Raji (cell line): ENCODE data around the gene RHOT2.

Source experiments
- POLR2A ChIP-seq: IDR thresholded peaks from 2 replicates; pipeline ENCODE4 v1.6.1; 2011; ENCODE audit warnings: low read depth, low read length, control low read depth; ENCODE audit not compliant: insufficient read depth

RHOT2 gene

DNA sequence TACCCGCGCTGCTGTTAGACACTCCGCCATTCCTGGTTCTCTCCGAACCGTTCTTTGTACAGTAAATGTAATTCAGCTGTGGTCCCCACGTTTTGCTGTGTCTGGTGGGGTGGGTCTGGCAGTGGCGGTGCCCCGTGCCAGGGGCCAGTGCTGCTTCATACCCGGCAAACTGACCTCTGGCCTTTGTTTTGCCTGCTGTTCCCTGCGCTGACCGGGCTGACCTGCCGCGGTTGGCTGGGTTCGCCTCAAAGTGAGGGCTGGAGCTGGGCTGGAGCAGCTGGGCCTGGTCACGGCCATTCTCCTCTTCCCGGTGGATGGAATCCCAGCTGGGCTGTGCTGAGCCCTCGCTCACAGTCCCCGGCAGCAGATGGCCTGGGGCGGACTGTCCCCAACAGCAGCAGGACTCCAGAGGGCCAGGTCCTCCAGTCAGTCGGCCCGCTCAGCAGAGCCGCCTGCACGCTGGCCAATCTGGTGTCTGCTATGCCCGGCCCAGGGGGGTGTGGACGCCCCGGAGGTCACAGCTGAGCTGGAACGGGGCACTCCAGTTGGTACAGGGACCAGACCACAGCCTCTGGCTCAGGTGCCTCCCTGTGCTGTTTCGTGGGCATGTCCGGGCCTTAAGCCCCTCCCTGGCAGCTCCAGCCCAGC is 38.6 kb upstream of the RHOT2 start:
- no peak for TF ChIP-seq POLR2A

DNA sequence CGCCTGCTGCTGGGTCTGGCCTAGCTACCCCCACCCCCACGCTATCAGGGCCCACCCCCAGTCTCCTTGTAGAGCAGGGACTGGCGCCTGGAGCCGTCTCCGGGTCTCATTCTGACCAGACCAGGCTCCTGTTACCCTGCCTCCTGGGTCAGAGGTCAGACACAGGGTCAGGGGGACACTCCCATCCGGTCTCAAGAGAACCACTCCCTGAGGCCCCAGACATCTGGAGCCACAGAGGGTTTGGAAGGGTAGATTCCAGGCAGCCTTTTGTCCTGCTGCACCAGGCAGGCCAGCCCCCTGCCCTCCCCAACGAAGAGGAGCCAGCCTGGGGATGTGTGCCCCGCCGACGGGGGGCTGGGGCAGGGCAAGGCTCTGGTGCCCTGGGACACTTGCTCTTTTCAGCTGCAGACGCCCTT is 38.1 kb upstream of the RHOT2 start:
- no peak for TF ChIP-seq POLR2A

GRCh38 chr16:630249-630814 is 37.6 kb upstream of the RHOT2 start:
- 0 out of 2 replicates have a peak, but pooled peaks have one; percentile 26 for TF ChIP-seq POLR2A

- no peak for TF ChIP-seq POLR2A
These were observed 37.0 kb upstream of the RHOT2 start, which contains the start of gene WFIKKN1 for GRCh38 chr16:630815-631405. Gene WFIKKN1 (plus strand): TSS chr16:630985. CDS start chr16:631254, 269 bp downstream.

DNA sequence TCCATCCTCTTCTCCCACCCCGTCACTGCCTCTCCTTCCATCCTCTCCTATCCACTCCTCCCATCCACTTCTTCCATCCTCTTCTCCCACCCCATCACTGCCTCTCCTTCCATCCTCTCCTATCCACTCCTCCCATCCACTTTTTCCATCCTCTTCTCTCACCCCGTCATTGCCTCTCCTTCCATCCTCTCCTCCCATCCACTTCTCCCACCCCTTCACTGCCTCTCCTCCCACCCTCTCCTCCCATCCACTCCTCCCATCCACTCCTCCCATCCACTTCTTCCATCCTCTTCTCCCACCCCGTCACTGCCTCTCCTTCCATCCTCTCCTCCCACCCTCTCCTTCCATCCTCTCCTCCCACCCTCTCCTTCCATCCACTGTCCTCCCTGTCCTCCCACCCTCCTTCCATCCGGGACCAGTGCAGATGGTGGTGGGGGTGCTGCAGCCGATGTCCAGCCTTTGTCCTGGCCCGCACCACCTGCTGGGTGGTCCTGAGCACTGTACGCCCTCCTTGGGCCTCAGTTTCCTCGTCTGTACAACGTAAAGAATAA is 36.0 kb upstream of the RHOT2 start:
- TF ChIP-seq POLR2A: no peak

GRCh38 chr16:632486-633335 is 35.2 kb upstream of the RHOT2 start:
- 0 out of 2 replicates have a peak, but pooled peaks have one; percentile 11 for TF ChIP-seq POLR2A

- TF ChIP-seq POLR2A: no peak
These were observed 34.4 kb upstream of the RHOT2 start for GRCh38 chr16:633336-634050.

GRCh38 chr16:634051-634670 is 33.8 kb upstream of the RHOT2 start:
- no peak for TF ChIP-seq POLR2A

DNA sequence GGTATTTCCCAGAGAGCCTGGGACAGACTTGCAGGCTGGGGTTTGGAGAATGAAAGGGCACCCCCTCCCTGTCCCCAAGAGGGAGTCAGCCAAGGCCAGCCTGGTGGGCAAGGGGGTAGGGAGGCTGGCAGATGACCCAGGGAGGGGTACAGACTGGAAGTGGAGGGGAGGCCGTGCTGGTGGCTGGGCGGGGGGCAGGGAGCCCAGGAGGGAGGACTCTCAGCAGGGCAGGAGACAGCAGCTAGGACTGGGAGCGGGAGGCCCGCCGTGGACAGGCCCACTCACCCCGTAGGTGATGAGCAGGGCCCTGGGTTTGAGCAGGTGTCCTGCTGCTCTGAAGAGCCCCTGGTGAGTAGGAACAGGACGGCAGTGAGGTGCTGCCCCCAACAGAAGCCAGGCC is 32.9 kb upstream of the RHOT2 start:
- no peak for TF ChIP-seq POLR2A

GRCh38 chr16:635573-636205 is 32.2 kb upstream of the RHOT2 start:
- TF ChIP-seq POLR2A: no peak

DNA sequence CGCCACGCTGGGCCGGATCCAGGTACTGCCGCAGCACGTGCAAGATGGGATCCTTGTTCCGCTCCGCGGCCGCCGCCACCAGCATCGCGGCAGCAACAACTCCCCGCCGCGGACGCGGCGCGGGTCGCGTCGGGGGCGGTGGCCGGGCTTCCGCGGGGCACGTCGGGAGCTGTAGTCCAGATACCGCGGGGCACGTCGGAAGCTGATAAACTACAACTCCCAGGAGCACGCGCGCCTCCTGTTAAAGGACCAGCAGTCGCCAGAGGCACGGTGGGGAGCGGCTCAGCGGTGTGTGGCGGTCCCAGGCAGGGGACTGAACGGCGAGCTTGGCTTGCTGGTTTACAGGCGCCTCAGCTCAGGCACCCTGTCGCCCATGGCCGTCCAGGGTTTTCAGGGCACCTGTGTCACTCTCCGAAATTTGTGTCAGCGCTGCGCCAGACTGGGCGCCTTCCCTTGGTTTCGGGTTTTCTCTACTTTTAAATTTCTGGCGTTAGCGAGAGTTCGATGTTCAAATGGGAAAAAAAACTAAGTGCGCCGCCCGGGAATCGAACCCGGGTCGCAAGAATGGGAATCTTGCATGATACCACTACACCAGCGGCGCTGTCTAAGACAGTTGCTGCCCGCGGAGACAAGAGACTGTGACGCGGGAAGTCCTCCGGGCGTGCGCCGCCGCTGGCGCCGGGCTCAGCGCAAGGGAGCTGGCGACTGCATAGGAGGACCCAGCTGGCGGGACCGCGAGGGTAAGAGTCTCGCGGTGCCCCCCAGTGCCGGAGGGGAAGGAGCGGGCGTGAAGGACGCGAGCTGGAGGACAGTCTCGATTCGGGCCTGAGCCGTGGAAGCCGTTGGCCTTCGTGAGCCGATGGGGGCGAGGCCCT is 31.5 kb upstream of the RHOT2 start, which contains the start of gene METTL26:
Gene METTL26, minus strand, starts transcription at position 100 of the 875 bp plus-strand sequence. Its CDS starts 15 bp downstream, at position 85.
- TF ChIP-seq POLR2A: peak; percentile 98
